Duodenal mucosa (tissue), 2 donors: Measurements from ENCODE around the gene ACR.

ENCODE experiments used
- H3K27ac ChIP-seq: one replicate; pipeline ENCODE4 v1.7.0; 2013; ENCODE audit warnings: low read depth, low read length
- H3K27me3 ChIP-seq, 2 donors: one replicate each; pipeline ENCODE4 v1.7.0; 2013; ENCODE audit warnings: low read length in 2 of 2, control low read depth in 1 of 2; ENCODE audit not compliant: insufficient read depth in 2 of 2, control insufficient read depth in 1 of 2
- H3K36me3 ChIP-seq, 2 donors: one replicate each; pipeline ENCODE4 v1.7.0; 2013; ENCODE audit warnings: low read length in 2 of 2, control low read depth in 1 of 2; ENCODE audit not compliant: insufficient read depth in 2 of 2, control insufficient read depth in 1 of 2
- H3K4me1 ChIP-seq, 2 donors: one replicate each; pipeline ENCODE4 v1.7.0; 2013; ENCODE audit warnings: low read length in 2 of 2, control low read depth in 1 of 2; ENCODE audit not compliant: insufficient read depth in 2 of 2, control insufficient read depth in 1 of 2
- H3K4me3 ChIP-seq, 2 donors: one replicate each; pipeline ENCODE4 v1.7.0; 2013; ENCODE audit warnings: low read length in 2 of 2, low read depth in 1 of 2
- H3K9ac ChIP-seq, 2 donors: one replicate each; pipeline ENCODE4 v1.7.0; 2013; ENCODE audit warnings: low read length in 2 of 2, low read depth in 1 of 2
- H3K9me3 ChIP-seq, 2 donors: one replicate each; pipeline ENCODE4 v1.7.0; 2013; ENCODE audit warnings: low read length in 2 of 2, control low read depth in 1 of 2; ENCODE audit not compliant: control insufficient read depth in 1 of 2

The ACR gene

DNA sequence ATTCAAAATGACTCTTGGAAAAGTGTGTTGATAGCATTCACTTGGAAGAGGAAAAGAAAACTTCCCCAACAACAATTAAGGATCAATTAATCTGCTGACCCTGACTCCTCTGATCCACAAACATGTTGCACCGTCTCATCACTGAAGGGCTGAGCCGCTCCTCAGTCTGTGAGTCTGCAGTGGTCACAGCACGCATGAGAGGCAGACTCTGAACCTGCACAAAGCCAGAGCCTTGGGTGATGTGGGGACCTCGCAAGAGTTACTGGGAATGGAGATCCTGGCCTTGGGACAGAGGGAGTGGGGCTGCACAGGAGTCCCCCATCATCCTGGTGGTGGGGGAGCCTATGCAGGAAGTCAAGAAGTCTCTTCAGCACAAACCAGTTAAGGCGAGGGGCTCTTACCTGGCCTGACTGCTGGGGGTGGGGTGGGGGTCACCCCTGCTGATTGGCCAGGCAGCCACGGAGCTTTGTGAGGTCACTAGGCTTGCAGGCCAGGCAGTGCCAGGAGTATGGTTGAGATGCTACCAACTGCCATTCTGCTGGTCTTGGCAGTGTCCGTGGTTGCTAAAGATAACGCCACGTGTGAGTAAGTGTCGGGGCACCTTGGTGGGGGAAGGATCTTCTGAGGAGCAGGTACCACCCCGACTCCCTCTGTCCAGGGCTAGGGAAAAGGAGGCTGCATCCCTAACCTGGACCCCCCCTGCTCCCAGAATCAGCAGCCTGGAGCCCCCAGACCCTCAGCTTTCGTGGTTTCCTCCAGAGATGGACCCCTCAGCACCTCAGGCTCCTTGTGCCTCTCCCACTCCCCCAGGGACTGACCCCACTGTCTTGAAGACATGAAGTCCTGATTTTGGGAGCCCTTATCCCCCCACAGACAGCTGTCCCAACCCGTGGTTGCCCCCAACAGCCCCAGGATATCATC lies at the start of gene ACR:
Gene ACR, plus strand, starts transcription at position 477 of the 921 bp plus-strand sequence. Its CDS starts 32 bp downstream, at position 509.
- Histone ChIP-seq H3K9ac (no peak within 1 kb of the TSS), H3K4me1 (no peaks in the 10 kb centered on the region), H3K27me3 (no peaks in the 10 kb centered on the region)

DNA sequence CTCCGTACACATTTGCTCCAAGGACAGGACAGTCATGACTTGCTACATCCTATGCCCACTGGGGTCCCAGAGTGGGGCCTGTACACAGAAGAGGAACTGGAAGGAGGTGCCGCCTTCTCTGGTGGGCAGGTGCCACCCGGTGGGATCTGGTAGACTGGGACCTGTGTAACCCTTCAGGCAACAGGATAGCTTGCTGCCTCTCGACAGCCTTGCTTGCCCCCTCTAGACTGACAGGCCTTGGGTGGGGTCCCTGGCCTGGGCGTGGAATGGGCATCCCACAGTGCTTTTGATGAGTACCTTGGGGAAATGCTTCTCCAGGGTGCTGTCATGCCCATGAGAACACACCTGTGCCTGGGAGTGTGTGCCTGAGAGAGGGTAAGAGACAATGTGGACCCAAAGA lies 49.6 kb upstream of the ACR start:
- no peaks in the 10 kb centered on the region for H3K27me3 ChIP-seq
- H3K4me1 ChIP-seq = no peaks in the 10 kb centered on the region
- H3K4me3 ChIP-seq = no peak overlapping the region
- no peak overlapping the region for H3K9ac ChIP-seq
- H3K27ac ChIP-seq = no peak overlapping the region
- H3K9me3 ChIP-seq = no peaks in the 10 kb centered on the region
- no peaks in the 10 kb centered on the region for H3K36me3 ChIP-seq

More for the DNA sequence above, at the start of gene ACR:
- no peak within 1 kb of the TSS for H3K4me3 ChIP-seq
- H3K9me3 ChIP-seq = no peaks in the 10 kb centered on the region
- H3K27ac ChIP-seq = no peak within 1 kb of the TSS
- H3K36me3 ChIP-seq = no peaks in the 10 kb centered on the region

DNA sequence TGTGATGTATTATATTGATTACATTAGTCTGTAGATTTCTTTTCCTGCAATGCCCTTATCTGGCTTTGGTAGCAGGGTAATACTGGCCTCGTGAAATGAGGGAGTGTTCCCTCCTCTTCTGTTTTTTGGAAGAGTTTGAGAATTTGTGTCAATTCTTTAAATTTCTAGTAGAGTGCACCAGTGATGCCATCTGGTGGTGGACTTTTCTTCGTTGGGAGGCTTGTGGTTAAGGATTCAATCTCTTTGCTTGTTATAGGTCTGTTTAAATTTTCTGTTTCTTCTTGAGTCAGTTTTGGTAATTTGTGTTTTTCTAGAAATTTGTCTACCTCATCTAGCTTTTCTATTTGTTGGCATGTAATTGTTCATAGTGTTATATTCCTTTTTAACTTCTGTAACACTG lies 46.5 kb upstream of the ACR start:
- H3K9ac ChIP-seq = no peak overlapping the region
- H3K4me1 ChIP-seq = no peaks in the 10 kb centered on the region
- H3K9me3 ChIP-seq = no peaks in the 10 kb centered on the region
- H3K27me3 ChIP-seq = no peaks in the 10 kb centered on the region
- no peak overlapping the region for H3K4me3 ChIP-seq
- H3K36me3 ChIP-seq = no peaks in the 10 kb centered on the region
- H3K27ac ChIP-seq = no peak overlapping the region

DNA sequence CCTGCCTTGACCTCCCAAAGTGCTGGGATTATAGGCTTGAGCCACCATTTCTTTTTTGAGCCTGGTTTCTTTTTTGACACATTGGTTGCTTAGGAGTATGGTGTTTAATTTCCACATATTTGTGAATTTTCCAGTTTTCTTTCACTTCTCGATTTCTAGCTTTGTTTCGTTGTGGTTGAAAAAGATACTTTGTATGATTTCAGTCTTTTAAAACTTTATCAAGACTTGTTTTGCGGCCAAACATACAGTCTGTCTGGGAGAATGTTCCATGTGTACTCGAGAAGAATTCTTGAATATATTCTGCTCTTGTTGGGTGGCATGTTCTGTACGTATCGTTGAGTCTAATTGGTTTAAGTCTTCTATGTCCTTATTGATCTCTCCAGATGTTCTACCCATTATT lies 44.5 kb upstream of the ACR start:
- Histone ChIP-seq H3K4me3 (no peak overlapping the region), H3K9ac (no peak overlapping the region), H3K36me3 (no peaks in the 10 kb centered on the region), H3K4me1 (peaks cover 0 to 4% of the 10 kb centered on the region in 2 donors), H3K27ac (no peak overlapping the region), H3K27me3 (no peaks in the 10 kb centered on the region), H3K9me3 (no peaks in the 10 kb centered on the region)

- Histone ChIP-seq H3K27ac (no peak overlapping the region), H3K36me3 (no peaks in the 10 kb centered on the region), H3K4me3 (no peak overlapping the region), H3K9ac (no peak overlapping the region), H3K9me3 (no peaks in the 10 kb centered on the region), H3K4me1 (peaks cover 0 to 10% of the 10 kb centered on the region in 2 donors), H3K27me3 (no peaks in the 10 kb centered on the region)
Measured at GRCh38 chr22:50694099-50694605, 43.9 kb upstream of the ACR start.

- Histone ChIP-seq H3K36me3 (no peaks in the 10 kb centered on the region), H3K4me3 (no peak overlapping the region), H3K27me3 (no peaks in the 10 kb centered on the region), H3K27ac (no peak overlapping the region), H3K9me3 (no peaks in the 10 kb centered on the region), H3K9ac (no peak overlapping the region), H3K4me1 (peaks cover 5 to 17% of the 10 kb centered on the region in 2 donors)
Measured at GRCh38 chr22:50694766-50695420, 43.1 kb upstream of the ACR start.

DNA sequence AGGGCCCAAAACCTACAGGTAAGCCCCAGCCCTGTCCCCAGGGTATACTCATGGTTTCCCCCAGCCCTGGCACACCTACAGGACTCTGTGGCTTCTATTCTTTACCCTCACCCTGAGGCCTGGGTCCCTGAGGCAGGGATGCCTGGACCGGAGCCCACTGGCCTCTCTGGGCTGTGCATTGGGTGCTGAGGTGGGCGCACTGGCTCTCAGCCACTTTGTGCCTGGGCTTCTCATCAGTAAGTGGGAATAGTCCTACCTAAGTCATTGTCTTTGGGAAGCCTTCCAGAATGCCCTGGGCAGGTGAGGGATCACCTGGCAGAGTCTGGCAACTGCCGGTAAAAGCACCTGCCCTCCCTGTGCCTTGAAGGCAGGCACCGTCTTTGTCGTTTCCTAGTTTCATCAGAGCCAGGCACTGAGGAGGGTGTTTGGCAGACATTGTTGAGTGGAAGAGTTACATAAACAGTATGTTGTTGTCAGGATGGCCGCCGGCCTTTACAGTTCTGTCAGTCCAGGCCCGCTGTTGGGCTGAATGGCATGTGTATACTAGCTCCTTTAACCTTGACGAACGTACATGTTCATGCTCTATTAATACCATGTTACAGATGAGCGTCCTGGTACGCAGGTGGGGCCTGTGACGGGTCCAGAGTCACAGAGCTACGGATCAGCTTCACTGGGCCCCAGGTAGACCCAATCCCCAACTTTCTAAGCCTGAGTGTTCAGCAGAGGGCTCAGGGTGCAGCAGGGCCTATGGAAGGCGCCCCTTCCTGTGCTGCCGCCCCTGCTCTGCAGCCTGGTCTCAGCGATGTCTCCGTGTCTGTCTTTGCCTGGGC lies 42.4 kb upstream of the ACR start:
- H3K4me1 ChIP-seq = peaks cover 12 to 25% of the 10 kb centered on the region in 2 donors
- no peak overlapping the region for H3K4me3 ChIP-seq
- H3K9ac ChIP-seq = no peak overlapping the region
- H3K27ac ChIP-seq = no peak overlapping the region
- H3K9me3 ChIP-seq = no peaks in the 10 kb centered on the region
- H3K27me3 ChIP-seq = no peaks in the 10 kb centered on the region
- no peaks in the 10 kb centered on the region for H3K36me3 ChIP-seq

DNA sequence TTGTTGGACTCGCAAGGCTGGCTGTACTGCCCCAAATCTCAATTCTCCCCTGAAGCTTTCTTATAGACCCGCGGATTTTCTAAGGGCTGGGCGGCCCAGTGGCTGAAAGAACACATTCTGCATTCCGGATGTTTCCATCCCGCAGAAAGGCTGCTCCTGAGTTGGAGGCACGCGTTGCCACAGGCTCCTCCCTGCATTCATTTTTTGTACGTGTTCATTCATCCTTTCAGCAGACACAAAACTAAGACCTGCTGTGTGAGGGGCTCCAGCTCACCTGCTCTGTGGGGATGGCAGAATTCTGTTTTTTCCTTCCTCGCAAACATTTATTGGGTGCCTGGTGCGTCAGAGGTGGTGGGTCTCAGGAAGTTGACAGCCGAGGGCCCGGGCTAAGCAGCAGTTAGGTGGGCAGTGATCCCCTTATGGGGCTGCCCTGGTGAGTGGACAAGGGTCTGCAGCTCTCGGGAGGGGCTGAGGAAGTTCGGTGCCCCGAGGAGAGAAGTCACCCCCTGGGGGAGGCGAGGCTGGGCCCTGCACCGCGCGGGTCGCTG lies 41.7 kb upstream of the ACR start:
- Histone ChIP-seq H3K27ac (no peak overlapping the region), H3K9me3 (no peaks in the 10 kb centered on the region), H3K27me3 (no peaks in the 10 kb centered on the region), H3K4me3 (no peak overlapping the region), H3K4me1 (peaks cover 17 to 30% of the 10 kb centered on the region in 2 donors), H3K9ac (no peak overlapping the region), H3K36me3 (no peaks in the 10 kb centered on the region)

DNA sequence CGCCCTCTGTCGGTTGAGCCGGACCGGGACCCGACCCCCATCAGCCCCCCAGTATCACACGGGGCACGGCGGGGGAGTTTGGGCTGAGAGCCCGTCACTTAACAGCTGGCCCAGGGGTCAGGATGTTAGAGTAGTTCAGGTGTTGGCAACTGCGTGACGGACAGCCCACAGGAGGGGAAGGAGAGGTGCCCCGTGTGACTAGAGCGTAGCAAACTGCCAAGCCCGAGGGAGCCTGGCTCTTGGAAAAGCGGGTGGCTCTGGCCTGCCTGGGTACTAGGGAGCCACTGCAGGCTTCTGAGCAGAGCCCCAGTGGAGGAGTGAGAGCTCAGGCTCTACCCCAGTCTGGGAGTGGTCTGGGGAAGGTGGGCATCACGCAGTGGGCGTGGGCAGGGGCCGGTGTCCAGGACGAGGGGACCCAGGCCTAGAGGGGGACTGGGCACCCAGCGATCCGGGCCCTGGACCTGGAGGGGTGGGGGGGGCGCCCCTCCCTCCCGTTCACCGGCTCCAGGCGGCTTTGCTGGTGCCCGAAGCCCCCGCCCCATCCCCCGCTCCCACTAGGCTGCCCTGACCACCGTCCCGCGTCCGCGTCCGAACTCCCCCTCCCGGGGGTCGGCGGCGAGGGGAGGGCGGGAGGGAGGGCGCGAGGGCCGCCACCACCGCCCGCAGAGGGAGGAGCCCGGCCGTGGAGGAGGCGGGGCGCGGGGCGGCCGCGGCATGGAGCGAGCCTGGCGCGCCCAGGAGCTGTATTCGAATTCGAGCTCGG lies 41.0 kb upstream of the ACR start:
- Histone ChIP-seq H3K9ac (no peak overlapping the region), H3K36me3 (no peaks in the 10 kb centered on the region), H3K9me3 (no peaks in the 10 kb centered on the region), H3K4me3 (no peak overlapping the region), H3K4me1 (peaks cover 17 to 30% of the 10 kb centered on the region in 2 donors), H3K27me3 (no peaks in the 10 kb centered on the region), H3K27ac (no peak overlapping the region)
